K562 (cell line): ENCODE results near the gene YES1. TPM values are rescaled to one million over a fixed set of nuclear protein-coding genes. Genes with fewer than 3 reads are reported as not detected.
A peak's percentile ranks its signal among the peaks of the same experiment; 100 is the strongest.

Source experiments
- ATAC-seq: fragments of 200-7000 bp; cut with Tn5 transposase; 3 replicates; pipeline ENCODE4 v1.9.1; 2020; ENCODE audit warnings: moderate library complexity
- BruUV-seq: library from RNA; stranded (reverse); fragments of 400-500 nt; replicated peaks from 2 replicates; lab custom pipeline; 2021; lab: Mats Ljungman, UMichigan
- CTCF ChIA-PET: fragments of 300-600 bp; formaldehyde crosslinking; extraction: SDS; loops from one replicate; lab custom pipeline; 2021; ENCODE audit warnings: low intra/inter-chr PET ratio; lab: Yijun Ruan, JAX
- POLR2A ChIA-PET: fragments of 300-600, 350-650 bp; sonication (Branson Sonifier 250); formaldehyde crosslinking; extraction: SDS; loops from one replicate; lab custom pipeline; 2021; ENCODE audit warnings: antibody characterized with exemption, inconsistent platforms; lab: Yijun Ruan, JAX
- DNase-seq, 4 experiments: peaks; one replicate each; pipeline versions ENCODE4 v3.0.0 to v3.0.0-alpha.2; 2011 to 2018; ENCODE audit warnings: low spot score in 3 of 4, mixed read lengths in 3 of 4; ENCODE audit errors: extremely low read depth in 1 of 4
- FAIRE-seq: peaks from 2 replicates; lab custom pipeline; 2011; peaks lifted over from hg19 to GRCh38; lab: Jason Lieb, UNC
- H2AFZ ChIP-seq: 2 replicates; pipeline ENCODE4 v1.6.0; 2011; ENCODE audit warnings: low read depth, low read length, control low read depth, inconsistent platforms
- H3K27ac ChIP-seq: fragments of 200-600 bp; 3 replicates; pipeline ENCODE4 v1.8.0; 2011; ENCODE audit warnings: low read depth, mild to moderate bottlenecking, control low read depth, inconsistent platforms, low read length, moderate library complexity, mixed read lengths; ENCODE audit errors: extremely low read depth
- H3K27me3 ChIP-seq, 2 experiments: fragments of 300-600 bp in 1 of 2; 2 replicates in 1 of 2; 3 replicates in 1 of 2; pipeline versions ENCODE4 v1.6.0 to v1.8.0; 2011; ENCODE audit warnings: inconsistent platforms in 2 of 2, low read length in 2 of 2, mild to moderate bottlenecking in 1 of 2, mixed read lengths in 1 of 2, moderate library complexity in 1 of 2; ENCODE audit not compliant: control insufficient read depth in 2 of 2, insufficient read depth in 2 of 2
- H3K36me3 ChIP-seq: fragments of 300-600 bp; 3 replicates; pipeline ENCODE4 v1.8.0; 2011; ENCODE audit warnings: mild to moderate bottlenecking, low read length, inconsistent platforms; ENCODE audit not compliant: control insufficient read depth, insufficient read depth
- H3K4me1 ChIP-seq, 2 experiments: fragments of 200-600 bp in 1 of 2; replicated peaks in 1 of 2; 2 replicates in 1 of 2; 3 replicates in 1 of 2; pipeline versions ENCODE4 v1.5.1 to v1.8.0; 2011; ENCODE audit warnings: inconsistent platforms in 2 of 2, low read length in 2 of 2, mild to moderate bottlenecking in 1 of 2, mixed read lengths in 1 of 2, moderate library complexity in 1 of 2; ENCODE audit not compliant: control insufficient read depth in 2 of 2, insufficient read depth in 2 of 2
- H3K4me2 ChIP-seq: 2 replicates; pipeline ENCODE4 v1.6.1; 2011; ENCODE audit warnings: low read length, control low read depth, inconsistent platforms, mixed read lengths; ENCODE audit not compliant: insufficient read depth
- H3K4me3 ChIP-seq: fragments of 200-600 bp; sonication (generic), shearing (Covaris generic); 2 replicates; pipeline ENCODE4 v1.5.1; 2016; ENCODE audit warnings: control low read depth, inconsistent platforms
- H3K79me2 ChIP-seq: fragments of 200-600 bp; 3 replicates; pipeline ENCODE4 v1.8.0; 2011; ENCODE audit warnings: low read length, inconsistent platforms; ENCODE audit not compliant: control insufficient read depth, insufficient read depth
- H3K9ac ChIP-seq, 2 experiments: 2 replicates each; pipeline versions ENCODE4 v1.6.0 to v1.6.1; 2011; ENCODE audit warnings: low read depth in 2 of 2, low read length in 2 of 2, control low read depth in 1 of 2, inconsistent platforms in 1 of 2, mild to moderate bottlenecking in 1 of 2, mixed read lengths in 1 of 2; ENCODE audit not compliant: insufficient read depth in 1 of 2
- H3K9me1 ChIP-seq: one replicate; pipeline ENCODE4 v1.6.0; 2011; ENCODE audit warnings: inconsistent platforms, mild to moderate bottlenecking, low read length, moderate library complexity; ENCODE audit not compliant: control insufficient read depth, insufficient read depth
- H3K9me3 ChIP-seq: replicated peaks from 2 replicates; pipeline ENCODE4 v1.5.1; 2011; ENCODE audit warnings: low read depth, low read length, inconsistent platforms; ENCODE audit not compliant: control insufficient read depth, insufficient read depth
- H4K20me1 ChIP-seq: replicated peaks from 2 replicates; pipeline ENCODE4 v1.6.1; 2011; ENCODE audit warnings: low read length, inconsistent platforms, mixed read lengths; ENCODE audit not compliant: control insufficient read depth, insufficient read depth
- E2F6 ChIP-seq, 2 experiments: IDR thresholded peaks; 2 replicates each; pipeline ENCODE4 v1.6.1; 2011; ENCODE audit warnings: borderline replicate concordance in 1 of 2, control low read depth in 1 of 2, low read depth in 1 of 2, low read length in 1 of 2, mild to moderate bottlenecking in 1 of 2, mixed read lengths in 1 of 2, moderate library complexity in 1 of 2; ENCODE audit not compliant: insufficient read depth in 1 of 2, insufficient read length in 1 of 2, poor library complexity in 1 of 2, severe bottlenecking in 1 of 2; ENCODE audit errors: extremely low read depth in 1 of 2
- GABPB1 ChIP-seq: sonication (generic); formaldehyde crosslinking; IDR thresholded peaks from 2 replicates; pipeline ENCODE4 v1.8.0; 2022; ENCODE audit warnings: mild to moderate bottlenecking, missing genetic modification reagents
- HMBOX1 ChIP-seq: sonication (generic); IDR thresholded peaks from 2 replicates; pipeline ENCODE4 v1.6.1; 2016
- HMG20A ChIP-seq: fragments of 450-650 bp; formaldehyde crosslinking; conservative IDR thresholded peaks from 2 replicates; pipeline ENCODE4 v1.4.0; 2020; ENCODE audit warnings: mild to moderate bottlenecking, mixed read lengths
- JUND ChIP-seq, 2 experiments: IDR thresholded peaks; 2 replicates in 1 of 2; 3 replicates in 1 of 2; pipeline ENCODE4 v1.6.1; 2011; ENCODE audit warnings: borderline replicate concordance in 2 of 2, low read depth in 2 of 2, low read length in 2 of 2, improper control_type of control experiment in 1 of 2, missing biosample characterization in 1 of 2, missing genetic modification characterization in 1 of 2, missing genetic modification reagents in 1 of 2
- MECOM ChIP-seq: fragments of 250-450 bp; sonication (Bioruptor Pico); IDR thresholded peaks from 2 replicates; pipeline ENCODE4 v1.8.0; 2022; ENCODE audit warnings: inconsistent platforms
- MLLT1 ChIP-seq, 2 experiments: fragments of 450-650 bp; IDR thresholded peaks; 2 replicates each; pipeline ENCODE4 v1.6.1; 2016
- SRSF1 ChIP-seq: fragments of 200-400 bp; formaldehyde crosslinking; IDR thresholded peaks from 2 replicates; pipeline ENCODE4 v1.6.1; 2017; ENCODE audit warnings: mild to moderate bottlenecking, low read depth, low read length, moderate library complexity
- STAT5A ChIP-seq: IDR thresholded peaks from 2 replicates; pipeline ENCODE4 v1.6.1; 2012; ENCODE audit warnings: low read length, inconsistent platforms, borderline replicate concordance
- SUPT5H ChIP-seq: fragments of 450-650 bp; IDR thresholded peaks from 2 replicates; pipeline ENCODE4 v1.6.1; 2016
- TBL1XR1 ChIP-seq, 2 experiments: IDR thresholded peaks; 2 replicates each; pipeline ENCODE4 v1.6.1; 2012; ENCODE audit warnings: improper control_type of control experiment in 2 of 2, low read length in 2 of 2, mild to moderate bottlenecking in 1 of 2
- TCF3 ChIP-seq: sonication (generic); formaldehyde crosslinking; IDR thresholded peaks from 2 replicates; pipeline ENCODE4 v1.4.0; 2020; ENCODE audit warnings: mild to moderate bottlenecking, missing genetic modification reagents
- TCFL5 ChIP-seq: fragments of 250-450 bp; sonication (Bioruptor Pico); conservative IDR thresholded peaks from 2 replicates; pipeline ENCODE4 v1.6.1; 2021; ENCODE audit warnings: mild to moderate bottlenecking, moderate library complexity, matching md5 sums
- ZNF23 ChIP-seq: fragments of 250-450 bp; sonication (Bioruptor Pico); IDR thresholded peaks from 2 replicates; pipeline ENCODE4 v1.4.0; 2020; ENCODE audit warnings: mild to moderate bottlenecking
- ZNF239 ChIP-seq: fragments of 250-450 bp; sonication (Bioruptor Pico); IDR thresholded peaks from 2 replicates; pipeline ENCODE4 v1.4.0; 2020; ENCODE audit warnings: mild to moderate bottlenecking
- WGBS: fragments of 100-300 bp; shearing (Covaris generic); methylation state at CpG from one replicate; pipeline ENCODE4 v1.1.6; 2016; ENCODE audit warnings: low coverage, mixed read lengths; ENCODE audit not compliant: insufficient coverage; ENCODE audit errors: missing lambda C conversion rate; 5-methylcytosine and 5-hydroxymethylcytosine counted together
- in situ Hi-C: fragments of 300-500 bp; cut with MboI; formaldehyde crosslinking; loops from 4 replicates; pipeline ENCODE4 v1.15.0; 2018; ENCODE audit warnings: inconsistent platforms, mixed read lengths
- intact Hi-C: fragments of 100-400 bp; cut with micrococcal nuclease; formaldehyde crosslinking; loops from 2 replicates; pipeline ENCODE4 v1.14.2; 2022
- polyA plus RNA-seq, 8 experiments: library from polyadenylated mRNA; depleted of rRNA in 4 of 8; stranded (reverse) in 5 of 8; unstranded in 3 of 8; fragments of >200 nt; fragmentation: Nextera tagmentation in 2 of 8; fragmentation: Illumina TruSeq in 1 of 8; extraction: Ambion mirVana in 2 of 8; extraction: Trizol in 1 of 8; gene quantifications; 2 replicates each; pipeline versions ENCODE4 v1.2.1 to v1.2.3, GENCODE V29; 2011 to 2014; ENCODE audit warnings: inconsistent platforms in 1 of 8, missing spikeins in 1 of 8
- total RNA-seq, 7 experiments: library from RNA; depleted of rRNA in 6 of 7; stranded (reverse); fragments of >200 nt in 6 of 7; fragmentation: Illumina TruSeq in 2 of 7; extraction: Trizol in 2 of 7; gene quantifications; 2 replicates each; pipeline versions ENCODE4 v1.2.1 to v1.2.3, GENCODE V29; 2011 to 2021; ENCODE audit warnings: low replicate concordance in 1 of 7
- TF ChIP-seq, protein P1 (sequence below): sonication (generic); formaldehyde crosslinking; IDR thresholded peaks from 2 replicates; pipeline ENCODE4 v1.8.0; 2022; ENCODE audit warnings: missing genetic modification reagents, mild to moderate bottlenecking, moderate library complexity, borderline replicate concordance

The YES1 gene
- total and polyA plus RNA-seq, 9 of the 15 experiments (the other 6 are each of a cell fraction or from before 2014, with no cell fraction given), result 37.2 to 115 (median 77.7) TPM

DNA sequence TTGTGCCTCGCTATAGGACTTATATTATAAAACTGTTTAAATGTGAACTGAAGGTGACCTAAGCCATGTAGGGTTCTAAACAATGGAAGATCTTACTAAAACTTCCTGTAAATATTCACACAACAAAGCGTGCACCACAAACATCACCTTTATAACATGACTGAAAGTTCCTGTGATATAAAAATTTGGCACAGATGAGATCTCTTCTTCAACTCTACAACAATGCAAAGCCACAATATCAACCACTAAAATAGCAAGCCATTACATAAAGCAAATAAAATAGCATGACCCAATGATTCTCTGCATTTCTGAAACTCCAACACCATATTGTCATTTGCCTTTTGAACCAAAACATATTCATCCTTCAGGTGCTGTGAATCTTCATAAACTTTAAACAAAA, 3.5 kb downstream of the YES1 start (continued):
- TF ChIP-seq ZNF23 (no peak), ZNF239 (CRISPR knock-in tag) (no peak), MECOM (CRISPR knock-in tag) (peak; percentile 58; the same call in 1 of the 2 replicates), E2F6 (IDR thresholded peaks at IDR 0.05; ENCODE audit: borderline replicate concordance in 1 of 2, extremely low read depth in 1 of 2, insufficient read depth in 1 of 2, insufficient read length in 1 of 2, low read depth in 1 of 2, low read length in 1 of 2, poor library complexity in 1 of 2, severe bottlenecking in 1 of 2) (no peak), HMG20A (CRISPR knock-in tag) (no peak), GABPB1 (no peak), SUPT5H (no peak)
- TF ChIP-seq, all 486 proteins: peak for 6

- DNase-seq, result peak in 2 of 4 experiments; percentile 52 to 60
- no peaks in the 10 kb centered on the region for H3K9me3 ChIP-seq
- H3K79me2 ChIP-seq, result peaks cover 98% of the 10 kb centered on the region
- peak overlapping the region; percentile 90 for H3K4me3 ChIP-seq
- no peak overlapping the region for H2AFZ ChIP-seq
- peaks cover 21 to 36% of the 10 kb centered on the region in 2 experiments; a peak in 4 of 5 replicates for H3K4me1 ChIP-seq
- no peak for FAIRE-seq
- peak overlapping the region; percentile 25 to 75; a peak in 3 of 4 replicates for H3K9ac ChIP-seq
- peak; percentile 10 for ATAC-seq
- ChIA-PET CTCF (no interaction called here), POLR2A (interaction anchor here (0.9 to 2.1 kb wide), 10 partner anchors 8 to 68 kb away, joined by 3 to 19 read pairs (median 5); no protein-coding TSS in a partner anchor)
- peaks cover 30% of the 10 kb centered on the region for H4K20me1 ChIP-seq
- H3K27ac ChIP-seq, result peak overlapping the region; percentile 54
- in situ Hi-C loops, result no loop called here
- H3K4me2 ChIP-seq, result peak overlapping the region; percentile 81
- intact Hi-C loops, result no loop called here
- no peaks in the 10 kb centered on the region for H3K9me1 ChIP-seq
- peaks cover 32% of the 10 kb centered on the region for H3K36me3 ChIP-seq
- 5% methylated on average over 5 of the region's 5 CpGs for WGBS
- H3K27me3 ChIP-seq, result no peaks in the 10 kb centered on the region
- no TSS peak for BruUV-seq
- no peak for TF ChIP-seq SRSF1
- no peak for TF ChIP-seq TCFL5 (CRISPR knock-in tag)
- TF ChIP-seq TCF3 (CRISPR knock-in tag), result peak; percentile 29; the same call in 1 of the 2 replicates
- TF ChIP-seq MLLT1 (IDR thresholded peaks at IDR 0.05), result peak in 1 of 2 experiments; percentile 13; a peak in 1 of 4 replicates
- no peak for TF ChIP-seq STAT5A
- TF ChIP-seq, protein P1, sequence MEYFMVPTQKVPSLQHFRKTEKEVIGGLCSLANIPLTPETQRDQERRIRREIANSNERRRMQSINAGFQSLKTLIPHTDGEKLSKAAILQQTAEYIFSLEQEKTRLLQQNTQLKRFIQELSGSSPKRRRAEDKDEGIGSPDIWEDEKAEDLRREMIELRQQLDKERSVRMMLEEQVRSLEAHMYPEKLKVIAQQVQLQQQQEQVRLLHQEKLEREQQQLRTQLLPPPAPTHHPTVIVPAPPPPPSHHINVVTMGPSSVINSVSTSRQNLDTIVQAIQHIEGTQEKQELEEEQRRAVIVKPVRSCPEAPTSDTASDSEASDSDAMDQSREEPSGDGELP (CRISPR knock-in tag), result peak; percentile 33; the same call in 1 of the 2 replicates
- 0 out of 4 replicates have a peak, but pooled peaks of 1 of the 2 experiments have one; percentile 28 for TF ChIP-seq TBL1XR1 (IDR thresholded peaks at IDR 0.05; ENCODE audit: low read length in 2 of 2)
- no peak for TF ChIP-seq JUND (IDR thresholded peaks at IDR 0.05; ENCODE audit: borderline replicate concordance, low read depth, low read length)
- TF ChIP-seq JUND (tag; IDR thresholded peaks at IDR 0.05; ENCODE audit: borderline replicate concordance, low read depth, low read length), result 0 out of 3 replicates have a peak, but pooled peaks have one; percentile 35
- peak; percentile 70 for TF ChIP-seq HMBOX1
- TF ChIP-seq, all 486 proteins: peak for 6
Observed at GRCh38 chr18:808086-808485, 4.0 kb downstream of the YES1 start.
